ENCODE results near the gene DDX3X. TPM values are rescaled to one million over a fixed set of nuclear protein-coding genes. Genes with fewer than 3 reads are reported as not detected.
"Not testable (repeated sequence)": the region's sequence is repeated elsewhere in the genome, so short reads cannot be mapped to it uniquely, and the experiment has no call there.

Gene DDX3X
- total RNA-seq, 1 donor from 2014 or later: 184 TPM

- Histone ChIP-seq H3K36me3 (ENCODE audit: control insufficient read depth, insufficient read depth, low read length) (no peaks in the 10 kb centered on the region), H3K4me3 (ENCODE audit: low read depth, low read length) (no peak overlapping the region), H3K27me3 (ENCODE audit: control insufficient read depth, insufficient read depth, low read length) (no peaks in the 10 kb centered on the region)
- TF ChIP-seq, protein P1, sequence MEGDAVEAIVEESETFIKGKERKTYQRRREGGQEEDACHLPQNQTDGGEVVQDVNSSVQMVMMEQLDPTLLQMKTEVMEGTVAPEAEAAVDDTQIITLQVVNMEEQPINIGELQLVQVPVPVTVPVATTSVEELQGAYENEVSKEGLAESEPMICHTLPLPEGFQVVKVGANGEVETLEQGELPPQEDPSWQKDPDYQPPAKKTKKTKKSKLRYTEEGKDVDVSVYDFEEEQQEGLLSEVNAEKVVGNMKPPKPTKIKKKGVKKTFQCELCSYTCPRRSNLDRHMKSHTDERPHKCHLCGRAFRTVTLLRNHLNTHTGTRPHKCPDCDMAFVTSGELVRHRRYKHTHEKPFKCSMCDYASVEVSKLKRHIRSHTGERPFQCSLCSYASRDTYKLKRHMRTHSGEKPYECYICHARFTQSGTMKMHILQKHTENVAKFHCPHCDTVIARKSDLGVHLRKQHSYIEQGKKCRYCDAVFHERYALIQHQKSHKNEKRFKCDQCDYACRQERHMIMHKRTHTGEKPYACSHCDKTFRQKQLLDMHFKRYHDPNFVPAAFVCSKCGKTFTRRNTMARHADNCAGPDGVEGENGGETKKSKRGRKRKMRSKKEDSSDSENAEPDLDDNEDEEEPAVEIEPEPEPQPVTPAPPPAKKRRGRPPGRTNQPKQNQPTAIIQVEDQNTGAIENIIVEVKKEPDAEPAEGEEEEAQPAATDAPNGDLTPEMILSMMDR (IDR thresholded peaks at IDR 0.05; ENCODE audit: insufficient read depth, low read length, poor library complexity, severe bottlenecking): no peak
- no peak for DNase-seq (ENCODE audit: low read depth)
These were observed 75.0 kb downstream of the DDX3X start for GRCh38 chrX:41409006-41409405.

GRCh38 chrX:41411222-41411621 lies 77.3 kb downstream of the DDX3X start:
- not testable (repeated sequence) for H3K27me3 ChIP-seq (ENCODE audit: control insufficient read depth, insufficient read depth, low read length); H3K36me3 ChIP-seq (ENCODE audit: control insufficient read depth, insufficient read depth, low read length); H3K4me3 ChIP-seq (ENCODE audit: low read depth, low read length)

GRCh38 chrX:41412261-41413081 lies 78.5 kb downstream of the DDX3X start:
- Histone ChIP-seq H3K27me3 (ENCODE audit: control insufficient read depth, insufficient read depth, low read length) (no peaks in the 10 kb centered on the region), H3K36me3 (ENCODE audit: control insufficient read depth, insufficient read depth, low read length) (no peaks in the 10 kb centered on the region), H3K4me3 (ENCODE audit: low read depth, low read length) (no peak overlapping the region)
- TF ChIP-seq, protein P1 (IDR thresholded peaks at IDR 0.05; ENCODE audit: insufficient read depth, low read length, poor library complexity, severe bottlenecking): no peak
- DNase-seq (ENCODE audit: low read depth): no peak

More at GRCh38 chrX:41411222-41411621, 77.3 kb downstream of the DDX3X start:
- DNase-seq (ENCODE audit: low read depth): not testable (repeated sequence)

Other genes starting within 250 kb of the DDX3X start
- 53.7 and 56.3 TPM in 2 replicates for gene USP9X, start 248.7 kb upstream of the DDX3X start, total RNA-seq
- not detected in 2 replicates for gene NYX, start 113.2 kb downstream of the DDX3X start, total RNA-seq